ENCODE results near the gene ELMO1. TPM values are rescaled to one million over a fixed set of nuclear protein-coding genes. Genes with fewer than 3 reads are reported as not detected.

Gene ELMO1
- total RNA-seq, 1 experiment from 2014 or later = not detected

DNA sequence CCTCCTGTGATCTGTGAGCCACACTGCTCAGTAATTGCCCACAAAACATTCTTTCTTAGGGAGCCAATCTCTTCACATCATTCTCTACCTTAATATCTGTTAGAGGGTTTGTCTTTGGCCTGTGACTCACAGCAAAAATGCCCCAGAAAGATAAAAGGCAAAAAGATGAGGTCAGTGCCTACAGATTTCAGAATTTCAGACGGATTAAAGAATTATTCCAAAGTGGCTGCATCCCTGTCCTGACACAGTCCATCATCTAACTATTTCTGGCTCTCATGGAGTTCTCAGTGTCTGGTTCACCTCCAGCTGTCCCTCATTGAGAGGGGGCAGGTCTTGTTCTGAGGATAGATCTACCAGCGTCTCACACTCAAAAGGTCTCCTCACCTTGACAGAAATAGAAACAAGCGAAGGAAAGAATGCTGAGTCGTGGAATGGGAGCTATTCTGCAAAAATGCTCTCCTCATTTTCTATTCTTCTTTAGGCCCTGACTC, 585.8 kb downstream of the ELMO1 start:
- peaks cover 12% of the 10 kb centered on the region; the same call in 1 of the 2 replicates for H3K27me3 ChIP-seq (ENCODE audit: low read length)
- no TSS peak for BruUV-seq (replicated peaks)
- no peak overlapping the region for H3K27ac ChIP-seq (ENCODE audit: low read length)
- no peak for DNase-seq
- H3K36me3 ChIP-seq (ENCODE audit: low read depth, low read length) = no peaks in the 10 kb centered on the region
- intact Hi-C loops (cut with micrococcal nuclease) = no loop called here
- TF ChIP-seq, protein P1, sequence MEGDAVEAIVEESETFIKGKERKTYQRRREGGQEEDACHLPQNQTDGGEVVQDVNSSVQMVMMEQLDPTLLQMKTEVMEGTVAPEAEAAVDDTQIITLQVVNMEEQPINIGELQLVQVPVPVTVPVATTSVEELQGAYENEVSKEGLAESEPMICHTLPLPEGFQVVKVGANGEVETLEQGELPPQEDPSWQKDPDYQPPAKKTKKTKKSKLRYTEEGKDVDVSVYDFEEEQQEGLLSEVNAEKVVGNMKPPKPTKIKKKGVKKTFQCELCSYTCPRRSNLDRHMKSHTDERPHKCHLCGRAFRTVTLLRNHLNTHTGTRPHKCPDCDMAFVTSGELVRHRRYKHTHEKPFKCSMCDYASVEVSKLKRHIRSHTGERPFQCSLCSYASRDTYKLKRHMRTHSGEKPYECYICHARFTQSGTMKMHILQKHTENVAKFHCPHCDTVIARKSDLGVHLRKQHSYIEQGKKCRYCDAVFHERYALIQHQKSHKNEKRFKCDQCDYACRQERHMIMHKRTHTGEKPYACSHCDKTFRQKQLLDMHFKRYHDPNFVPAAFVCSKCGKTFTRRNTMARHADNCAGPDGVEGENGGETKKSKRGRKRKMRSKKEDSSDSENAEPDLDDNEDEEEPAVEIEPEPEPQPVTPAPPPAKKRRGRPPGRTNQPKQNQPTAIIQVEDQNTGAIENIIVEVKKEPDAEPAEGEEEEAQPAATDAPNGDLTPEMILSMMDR (conservative IDR thresholded peaks at IDR 0.05; ENCODE audit: low read depth, low read length) = no peak
- no peak for TF ChIP-seq EZH2 (IDR thresholded peaks at IDR 0.05; ENCODE audit: low read length, unreplicated experiment)
- no peak for TF ChIP-seq EZH2phosphoT487 (IDR thresholded peaks at IDR 0.05; ENCODE audit: borderline replicate concordance, low read length)
- H2AFZ ChIP-seq (ENCODE audit: low read length) = no peak overlapping the region
- CTCF ChIA-PET = no interaction called here
- no peaks in the 10 kb centered on the region for H3K79me2 ChIP-seq (ENCODE audit: low read length)
- no peak overlapping the region for H3K9ac ChIP-seq (ENCODE audit: low read length)
- H4K20me1 ChIP-seq (ENCODE audit: low read length) = no peaks in the 10 kb centered on the region
- POLR2A ChIA-PET (ENCODE audit: unreplicated experiment) = no interaction called here
- H3K9me2 ChIP-seq (replicated peaks; ENCODE audit: low read length) = no peaks in the 10 kb centered on the region
- no peaks in the 10 kb centered on the region for H3K9me3 ChIP-seq (ENCODE audit: low read length)
- no peaks in the 10 kb centered on the region for H3F3A ChIP-seq (ENCODE audit: low read length, unreplicated experiment)
- no peak overlapping the region for H3K4me3 ChIP-seq (ENCODE audit: low read length)
- no peak overlapping the region for H3K4me2 ChIP-seq (ENCODE audit: low read length)
- H3K4me1 ChIP-seq (ENCODE audit: insufficient read depth, low read length) = no peaks in the 10 kb centered on the region
- ATAC-seq = no peak

DNA sequence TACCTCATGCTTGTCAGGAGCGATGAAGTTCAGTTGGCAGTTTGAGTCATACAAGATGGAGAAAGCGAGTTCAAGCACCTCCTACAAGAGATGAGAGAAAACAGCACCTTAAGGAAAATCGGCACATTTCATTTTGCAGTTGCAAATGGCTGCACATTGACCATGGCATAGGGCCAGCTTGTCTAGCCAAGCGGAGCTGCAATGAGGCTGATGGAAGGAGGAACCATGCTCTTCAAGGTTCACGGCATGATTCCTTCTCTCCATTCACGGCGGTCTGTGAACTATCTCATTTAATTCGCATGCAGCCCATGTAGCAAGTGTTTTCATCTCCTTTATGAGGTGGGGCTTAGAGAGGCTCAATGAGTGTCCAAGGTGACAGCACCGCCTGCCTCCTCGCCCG, 587.0 kb downstream of the ELMO1 start:
- ChIA-PET CTCF (no interaction called here), POLR2A (ENCODE audit: unreplicated experiment) (no interaction called here)
- Histone ChIP-seq H3K27me3 (ENCODE audit: low read length) (peaks cover 11% of the 10 kb centered on the region; the same call in 1 of the 2 replicates), H3K36me3 (ENCODE audit: low read depth, low read length) (no peaks in the 10 kb centered on the region), H3K79me2 (ENCODE audit: low read length) (no peaks in the 10 kb centered on the region), H3K9ac (ENCODE audit: low read length) (no peak overlapping the region), H3K4me3 (ENCODE audit: low read length) (no peak overlapping the region), H4K20me1 (ENCODE audit: low read length) (no peaks in the 10 kb centered on the region), H3K9me2 (replicated peaks; ENCODE audit: low read length) (no peaks in the 10 kb centered on the region), H3K4me1 (ENCODE audit: insufficient read depth, low read length) (no peaks in the 10 kb centered on the region), H3K9me3 (ENCODE audit: low read length) (no peaks in the 10 kb centered on the region), H3K4me2 (ENCODE audit: low read length) (no peak overlapping the region), H2AFZ (ENCODE audit: low read length) (no peak overlapping the region), H3F3A (ENCODE audit: low read length, unreplicated experiment) (no peaks in the 10 kb centered on the region), H3K27ac (ENCODE audit: low read length) (no peak overlapping the region)
- no peak for TF ChIP-seq EZH2 (IDR thresholded peaks at IDR 0.05; ENCODE audit: low read length, unreplicated experiment)
- TF ChIP-seq EZH2phosphoT487 (IDR thresholded peaks at IDR 0.05; ENCODE audit: borderline replicate concordance, low read length) = no peak
- TF ChIP-seq, protein P1 (conservative IDR thresholded peaks at IDR 0.05; ENCODE audit: low read depth, low read length) = no peak
- BruUV-seq (replicated peaks) = no TSS peak
- ATAC-seq = no peak
- intact Hi-C loops (cut with micrococcal nuclease) = no loop called here
- no peak for DNase-seq

DNA sequence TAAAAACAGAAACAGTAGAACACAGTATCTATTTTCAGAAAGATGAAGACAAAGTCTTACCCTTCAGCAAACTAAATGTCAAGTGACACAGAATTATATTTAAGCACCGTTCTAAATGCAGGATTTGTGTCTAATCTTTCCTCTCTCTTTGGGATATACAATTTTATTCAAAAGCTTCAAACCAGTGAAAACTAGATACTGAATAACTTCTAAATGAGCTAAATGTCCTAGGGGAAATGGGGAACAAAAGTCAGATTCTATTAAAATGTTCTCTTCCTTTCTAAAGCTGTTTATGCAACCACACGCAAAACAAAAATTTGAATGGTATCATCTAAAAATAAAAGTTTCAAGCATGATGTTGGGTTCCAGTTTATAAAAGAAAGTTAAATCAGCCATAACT, 588.0 kb downstream of the ELMO1 start:
- DNase-seq = no peak
- Histone ChIP-seq H3F3A (ENCODE audit: low read length, unreplicated experiment) (no peaks in the 10 kb centered on the region), H3K27ac (ENCODE audit: low read length) (no peak overlapping the region), H3K4me1 (ENCODE audit: insufficient read depth, low read length) (no peaks in the 10 kb centered on the region), H3K27me3 (ENCODE audit: low read length) (peaks cover 11% of the 10 kb centered on the region; the same call in 1 of the 2 replicates), H3K9me2 (replicated peaks; ENCODE audit: low read length) (no peaks in the 10 kb centered on the region), H3K4me3 (ENCODE audit: low read length) (no peak overlapping the region), H3K36me3 (ENCODE audit: low read depth, low read length) (no peaks in the 10 kb centered on the region), H3K79me2 (ENCODE audit: low read length) (no peaks in the 10 kb centered on the region), H3K4me2 (ENCODE audit: low read length) (no peak overlapping the region), H2AFZ (ENCODE audit: low read length) (no peak overlapping the region), H3K9me3 (ENCODE audit: low read length) (no peaks in the 10 kb centered on the region), H4K20me1 (ENCODE audit: low read length) (no peaks in the 10 kb centered on the region), H3K9ac (ENCODE audit: low read length) (no peak overlapping the region)
- BruUV-seq (replicated peaks) = no TSS peak
- TF ChIP-seq, protein P1 (conservative IDR thresholded peaks at IDR 0.05; ENCODE audit: low read depth, low read length) = no peak
- TF ChIP-seq EZH2 (IDR thresholded peaks at IDR 0.05; ENCODE audit: low read length, unreplicated experiment) = no peak
- no peak for ATAC-seq
- intact Hi-C loops (cut with micrococcal nuclease) = no loop called here
- POLR2A ChIA-PET (ENCODE audit: unreplicated experiment) = no interaction called here
- CTCF ChIA-PET = no interaction called here
